C1 segment of cervical spinal cord (tissue), 14 donors: ENCODE data around the gene ZDHHC14.

Experiments
- DNase-seq, 14 donors: peaks; one replicate each; lab custom pipeline; 2025; lab: John Stamatoyannopoulos, UW

The ZDHHC14 gene

DNA sequence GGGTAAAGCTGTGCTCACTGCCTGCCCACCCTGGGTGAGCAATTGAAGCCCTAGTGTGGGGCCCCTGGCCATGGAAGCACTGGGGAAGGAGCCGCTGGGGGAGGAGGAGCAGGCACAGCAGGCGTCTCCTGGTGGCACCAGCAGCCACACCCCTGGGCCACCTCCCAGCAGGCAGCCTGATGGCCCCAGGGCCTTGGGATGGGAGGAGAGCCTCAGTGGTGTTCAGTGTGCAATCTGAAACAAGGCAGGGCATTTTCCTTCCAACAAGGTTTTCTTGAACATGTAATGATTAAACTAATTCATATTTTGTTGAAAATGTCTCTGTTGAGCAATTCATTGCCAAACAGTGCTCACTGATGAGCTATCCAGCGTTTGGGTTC, 151.0 kb downstream of the ZDHHC14 start:
- no peak for DNase-seq

DNA sequence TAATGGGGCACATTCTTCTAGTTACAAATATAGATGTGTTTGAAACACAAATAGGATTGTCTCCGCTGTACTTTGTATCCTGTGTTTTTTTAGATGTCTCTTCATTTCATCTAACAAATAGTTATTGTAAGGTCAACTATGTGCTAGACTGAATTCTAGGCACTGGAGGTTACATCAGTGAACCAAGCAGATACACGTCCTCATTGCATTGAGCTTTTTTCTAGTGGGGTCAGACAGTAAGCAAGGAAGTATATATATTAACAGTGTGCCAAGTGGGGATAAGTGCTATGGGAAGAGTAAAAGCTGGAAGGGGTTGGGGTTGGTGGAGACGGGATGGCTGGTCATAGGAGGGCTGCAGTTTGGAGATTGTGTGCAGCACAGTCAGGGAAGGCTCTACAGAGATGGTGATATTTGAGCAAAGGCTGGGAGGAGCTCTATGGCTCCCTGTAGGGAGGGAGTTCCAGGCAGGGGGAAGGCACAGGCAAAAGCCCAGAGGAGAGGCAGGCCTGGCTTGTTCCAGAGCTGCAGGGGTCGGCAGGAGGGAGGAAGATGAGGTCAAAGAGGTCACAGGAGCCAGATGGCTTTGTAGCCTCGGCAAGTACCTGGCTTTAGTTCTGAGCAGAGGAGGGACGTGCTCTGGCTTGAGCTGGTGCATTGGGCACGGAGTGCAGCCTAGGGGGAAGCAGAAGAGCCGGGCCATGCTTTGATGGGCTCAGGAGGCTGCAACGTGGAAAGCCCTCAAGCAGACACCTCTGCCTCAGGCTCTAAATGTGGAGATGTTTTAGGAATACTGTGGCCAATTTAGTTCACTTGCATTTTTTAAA, 152.3 kb downstream of the ZDHHC14 start:
- DNase-seq, result peak in 2 of 14 donors; percentile 29 to 93

GRCh38 chr6:157534134-157534871, 153.3 kb downstream of the ZDHHC14 start:
- DNase-seq, result no peak

DNA sequence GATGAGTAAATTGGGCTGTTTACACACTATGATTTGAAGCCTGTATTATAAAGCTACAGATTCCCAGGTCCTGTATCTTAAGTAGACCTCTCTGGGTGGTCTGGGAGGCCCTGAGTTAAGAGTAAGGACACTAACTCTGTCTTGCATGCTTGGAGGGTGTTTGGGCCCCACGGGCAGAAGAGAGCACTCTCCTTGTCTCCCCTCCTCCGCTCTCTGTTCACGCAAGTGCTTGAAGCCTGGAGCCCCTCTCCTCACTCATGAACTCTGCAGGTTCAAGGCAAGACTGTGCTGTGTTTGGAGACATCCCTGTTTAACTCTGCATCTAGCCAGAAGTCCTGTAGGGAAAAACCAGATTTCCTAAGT, 154.0 kb downstream of the ZDHHC14 start:
- DNase-seq, result no peak

- DNase-seq, result peak in 1 of 14 donors; percentile 54
Measured at GRCh38 chr6:157535340-157536222, 154.6 kb downstream of the ZDHHC14 start.

DNA sequence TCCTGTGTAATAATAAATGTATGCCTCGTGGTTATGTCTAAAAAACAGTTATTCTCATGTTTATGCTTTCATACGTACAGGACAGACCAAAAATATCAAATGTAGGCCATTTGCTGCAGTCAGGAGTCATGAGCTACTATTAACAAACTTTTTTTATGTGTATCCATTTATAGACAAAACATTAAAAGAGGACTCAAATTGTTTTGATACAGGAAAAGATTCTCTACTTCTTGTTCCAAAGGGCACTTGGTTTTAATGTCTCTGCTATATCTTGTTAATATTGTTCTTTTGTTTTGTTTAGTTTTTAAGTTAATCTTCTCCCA, 155.2 kb downstream of the ZDHHC14 start:
- DNase-seq, result no peak

GRCh38 chr6:157537556-157537955, 156.6 kb downstream of the ZDHHC14 start:
- peak in 1 of 14 donors; percentile 95 for DNase-seq

DNA sequence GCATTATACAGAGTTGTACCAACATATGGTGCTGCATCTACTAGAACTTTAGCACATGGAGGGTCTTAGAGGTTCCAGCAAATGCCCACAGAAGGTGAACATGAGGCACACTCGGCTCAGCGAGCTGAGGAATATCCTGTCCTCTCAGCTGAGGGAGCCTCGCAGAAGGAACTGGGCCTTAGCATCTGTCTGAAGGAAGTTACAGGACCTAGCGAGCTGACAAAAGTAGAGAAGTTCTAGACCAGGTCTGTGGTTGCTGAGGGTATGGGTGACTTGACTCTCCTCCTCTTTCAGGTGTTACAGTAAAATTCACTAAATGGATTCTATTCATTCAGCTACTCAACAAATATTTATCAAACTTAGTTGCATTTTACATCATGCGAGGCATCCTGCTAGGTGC, 157.2 kb downstream of the ZDHHC14 start:
- DNase-seq, result no peak

- DNase-seq, result no peak
Measured at GRCh38 chr6:157538698-157539097, 157.7 kb downstream of the ZDHHC14 start.

DNA sequence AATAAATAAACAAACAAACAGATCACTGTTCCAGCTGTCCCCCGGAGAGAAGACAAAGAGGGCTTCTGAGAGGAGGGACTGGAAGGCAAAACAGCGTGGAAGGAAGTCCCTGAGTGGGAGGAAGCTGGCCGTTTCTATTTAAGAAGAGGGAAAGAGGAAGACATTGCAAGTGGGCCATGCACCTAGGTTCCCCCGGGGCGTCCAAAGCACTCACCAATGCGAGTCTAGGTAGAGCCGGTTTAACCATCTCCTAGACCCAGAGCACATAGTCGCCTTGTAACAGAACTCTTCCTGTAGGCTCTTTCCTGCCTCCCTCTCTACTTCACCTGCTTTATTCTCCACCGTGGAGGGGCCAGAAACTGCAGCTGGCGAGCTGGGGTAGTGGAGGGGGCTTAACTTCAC, 158.4 kb downstream of the ZDHHC14 start:
- DNase-seq, result peak in 1 of 14 donors; percentile 37

- DNase-seq, result no peak
Measured at GRCh38 chr6:157539900-157540752, 159.1 kb downstream of the ZDHHC14 start.

GRCh38 chr6:157541618-157542413, 160.8 kb downstream of the ZDHHC14 start:
- DNase-seq, result no peak

DNA sequence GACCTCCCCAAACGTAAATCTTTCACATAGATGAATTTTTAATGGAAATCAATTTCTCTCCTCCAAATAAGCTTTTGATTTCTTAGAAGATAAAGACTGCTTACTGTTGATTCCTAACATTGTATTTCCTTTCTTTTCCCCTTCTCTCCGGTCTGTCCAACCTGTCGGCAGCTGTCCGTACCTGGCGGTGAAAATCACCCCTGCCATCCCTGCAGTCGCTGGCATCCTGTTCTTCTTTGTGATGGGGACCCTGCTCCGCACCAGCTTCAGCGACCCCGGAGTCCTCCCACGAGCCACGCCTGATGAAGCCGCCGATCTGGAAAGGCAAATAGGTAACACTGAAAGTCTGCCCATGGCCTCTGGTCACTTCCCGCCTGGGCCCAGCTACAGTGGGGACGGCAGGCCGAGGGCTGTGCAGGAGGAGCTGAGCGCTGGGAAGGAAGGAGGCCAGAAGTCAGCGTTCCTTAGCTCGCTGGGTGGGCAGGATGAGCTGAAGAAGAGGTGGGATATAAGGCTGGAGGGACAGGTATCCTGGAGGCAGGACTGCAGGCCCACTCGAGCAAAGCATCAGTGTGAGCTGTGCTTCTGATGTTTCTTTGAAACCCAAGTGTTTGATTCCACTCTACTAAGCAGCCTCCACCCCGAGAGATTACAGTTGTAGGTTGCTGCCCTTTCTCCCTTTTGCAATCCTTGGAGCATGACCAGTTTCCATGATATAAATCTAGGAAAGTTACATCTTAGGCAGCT, 161.6 kb downstream of the ZDHHC14 start:
- DNase-seq, result no peak

GRCh38 chr6:157546321-157546720, 165.3 kb downstream of the ZDHHC14 start:
- DNase-seq, result no peak

DNA sequence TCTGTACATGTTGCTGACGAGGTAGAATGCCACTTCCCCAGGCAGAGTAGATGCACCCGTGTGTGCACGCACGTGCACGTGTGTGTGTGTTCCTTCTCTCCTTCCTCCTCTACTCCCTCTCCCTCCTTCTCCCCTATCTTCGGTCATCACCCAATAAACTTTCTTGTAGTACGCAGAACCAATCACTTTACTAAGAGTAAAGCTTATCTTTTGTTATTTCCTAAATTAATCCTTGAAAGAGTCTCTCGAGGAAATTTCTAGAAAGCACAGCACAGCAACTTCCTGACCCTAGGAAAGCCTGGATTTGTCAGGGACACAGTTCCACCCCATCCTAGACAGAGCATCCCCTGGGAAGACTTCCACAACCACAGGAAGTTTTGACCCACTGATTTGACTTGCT, 166.1 kb downstream of the ZDHHC14 start:
- DNase-seq, result no peak

- no peak for DNase-seq
Measured at GRCh38 chr6:157548635-157549467, 167.9 kb downstream of the ZDHHC14 start.

- DNase-seq, result no peak
Measured at GRCh38 chr6:157549468-157549745, 168.4 kb downstream of the ZDHHC14 start.

DNA sequence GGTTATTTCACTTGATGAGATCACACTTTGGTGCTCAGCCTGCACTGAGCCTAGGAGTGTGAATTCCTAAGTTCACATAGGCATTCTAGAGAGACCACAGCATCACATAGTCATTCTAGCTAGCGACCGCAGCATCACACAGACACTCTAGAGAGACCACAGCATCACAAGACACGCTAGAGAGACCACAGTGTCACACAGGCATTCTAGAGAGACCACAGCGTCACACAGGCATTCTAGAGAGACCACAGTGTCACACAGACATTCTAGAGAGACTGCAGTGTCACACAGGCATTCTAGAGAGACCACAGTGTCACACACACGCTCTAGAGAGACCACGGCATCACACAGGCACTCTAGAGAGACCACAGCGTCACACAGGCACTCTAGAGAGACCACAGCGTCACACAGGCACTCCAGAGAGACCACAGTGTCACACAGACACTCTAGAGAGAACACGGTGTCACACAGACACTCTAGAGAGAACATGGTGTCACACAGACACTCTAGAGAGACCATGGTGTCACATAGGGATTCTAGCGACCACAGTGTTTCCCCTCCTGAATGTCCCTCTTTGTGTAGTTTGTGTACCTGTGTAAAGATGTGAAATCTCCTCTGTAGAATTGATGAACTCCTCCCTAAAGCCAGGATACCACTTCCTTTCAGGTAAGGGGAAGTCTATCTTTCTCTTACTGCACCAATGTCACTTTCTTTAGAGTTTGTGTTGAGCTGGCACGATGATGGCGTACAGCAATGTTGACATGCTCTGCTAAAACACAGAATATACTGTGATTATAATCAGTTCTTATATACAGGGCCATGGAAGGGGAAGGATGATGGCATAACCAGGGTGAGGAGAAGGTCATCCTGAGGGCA, 169.4 kb downstream of the ZDHHC14 start:
- DNase-seq, result no peak
